ENCODE results near the gene CDK5.

- TF ChIP-seq ZNF780A (CRISPR knock-in tag; IDR thresholded peaks at IDR 0.05), result no peak
- no peak for TF ChIP-seq SMC3 (IDR thresholded peaks at IDR 0.05; ENCODE audit: low read length)
- TF ChIP-seq, protein P1, sequence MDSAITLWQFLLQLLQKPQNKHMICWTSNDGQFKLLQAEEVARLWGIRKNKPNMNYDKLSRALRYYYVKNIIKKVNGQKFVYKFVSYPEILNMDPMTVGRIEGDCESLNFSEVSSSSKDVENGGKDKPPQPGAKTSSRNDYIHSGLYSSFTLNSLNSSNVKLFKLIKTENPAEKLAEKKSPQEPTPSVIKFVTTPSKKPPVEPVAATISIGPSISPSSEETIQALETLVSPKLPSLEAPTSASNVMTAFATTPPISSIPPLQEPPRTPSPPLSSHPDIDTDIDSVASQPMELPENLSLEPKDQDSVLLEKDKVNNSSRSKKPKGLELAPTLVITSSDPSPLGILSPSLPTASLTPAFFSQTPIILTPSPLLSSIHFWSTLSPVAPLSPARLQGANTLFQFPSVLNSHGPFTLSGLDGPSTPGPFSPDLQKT (CRISPR knock-in tag; IDR thresholded peaks at IDR 0.05; ENCODE audit: borderline replicate concordance), result no peak
- TF ChIP-seq FLYWCH1 (CRISPR knock-in tag; IDR thresholded peaks at IDR 0.05), result no peak
- TF ChIP-seq, protein P2, sequence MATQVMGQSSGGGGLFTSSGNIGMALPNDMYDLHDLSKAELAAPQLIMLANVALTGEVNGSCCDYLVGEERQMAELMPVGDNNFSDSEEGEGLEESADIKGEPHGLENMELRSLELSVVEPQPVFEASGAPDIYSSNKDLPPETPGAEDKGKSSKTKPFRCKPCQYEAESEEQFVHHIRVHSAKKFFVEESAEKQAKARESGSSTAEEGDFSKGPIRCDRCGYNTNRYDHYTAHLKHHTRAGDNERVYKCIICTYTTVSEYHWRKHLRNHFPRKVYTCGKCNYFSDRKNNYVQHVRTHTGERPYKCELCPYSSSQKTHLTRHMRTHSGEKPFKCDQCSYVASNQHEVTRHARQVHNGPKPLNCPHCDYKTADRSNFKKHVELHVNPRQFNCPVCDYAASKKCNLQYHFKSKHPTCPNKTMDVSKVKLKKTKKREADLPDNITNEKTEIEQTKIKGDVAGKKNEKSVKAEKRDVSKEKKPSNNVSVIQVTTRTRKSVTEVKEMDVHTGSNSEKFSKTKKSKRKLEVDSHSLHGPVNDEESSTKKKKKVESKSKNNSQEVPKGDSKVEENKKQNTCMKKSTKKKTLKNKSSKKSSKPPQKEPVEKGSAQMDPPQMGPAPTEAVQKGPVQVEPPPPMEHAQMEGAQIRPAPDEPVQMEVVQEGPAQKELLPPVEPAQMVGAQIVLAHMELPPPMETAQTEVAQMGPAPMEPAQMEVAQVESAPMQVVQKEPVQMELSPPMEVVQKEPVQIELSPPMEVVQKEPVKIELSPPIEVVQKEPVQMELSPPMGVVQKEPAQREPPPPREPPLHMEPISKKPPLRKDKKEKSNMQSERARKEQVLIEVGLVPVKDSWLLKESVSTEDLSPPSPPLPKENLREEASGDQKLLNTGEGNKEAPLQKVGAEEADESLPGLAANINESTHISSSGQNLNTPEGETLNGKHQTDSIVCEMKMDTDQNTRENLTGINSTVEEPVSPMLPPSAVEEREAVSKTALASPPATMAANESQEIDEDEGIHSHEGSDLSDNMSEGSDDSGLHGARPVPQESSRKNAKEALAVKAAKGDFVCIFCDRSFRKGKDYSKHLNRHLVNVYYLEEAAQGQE (IDR thresholded peaks at IDR 0.05; ENCODE audit: borderline replicate concordance in 1 of 2, low read depth in 1 of 2, low read length in 2 of 2), result no peak
- TF ChIP-seq, protein P3, sequence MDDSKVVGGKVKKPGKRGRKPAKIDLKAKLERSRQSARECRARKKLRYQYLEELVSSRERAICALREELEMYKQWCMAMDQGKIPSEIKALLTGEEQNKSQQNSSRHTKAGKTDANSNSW (CRISPR knock-in tag; IDR thresholded peaks at IDR 0.05; ENCODE audit: borderline replicate concordance), result no peak
- TF ChIP-seq ZNF326 (CRISPR knock-in tag; IDR thresholded peaks at IDR 0.05; ENCODE audit: borderline replicate concordance), result no peak
- no peak for TF ChIP-seq YY1 (IDR thresholded peaks at IDR 0.05; ENCODE audit: insufficient read depth, insufficient replicate concordance, low read depth, low read length)
- TF ChIP-seq ATM (IDR thresholded peaks at IDR 0.05; ENCODE audit: borderline replicate concordance), result no peak
- TF ChIP-seq EZH2 (conservative IDR thresholded peaks at IDR 0.05; ENCODE audit: low read depth, low read length), result no peak
These were observed 9.5 kb downstream of the CDK5 start, which contains the start of gene ASIC3 for GRCh38 chr7:151047976-151048815.

Measured in HepG2 (cell line).